ENCODE measurements around the gene CLSTN1. TPM values are rescaled to one million over a fixed set of nuclear protein-coding genes. Genes with fewer than 3 reads are reported as not detected.
A peak's percentile ranks its signal among the peaks of the same experiment; 100 is the strongest.

The CLSTN1 gene
- total RNA-seq, 1 donor from 2014 or later, result 121 TPM

- no peak for ATAC-seq
- DNase-seq (ENCODE audit: low spot score), result no peak
- intact Hi-C loops (cut with DNase I), result no loop called here
These were observed 29.5 kb upstream of the CLSTN1 start for GRCh38 chr1:9853249-9853595.

GRCh38 chr1:9852410-9853248 lies 28.9 kb upstream of the CLSTN1 start:
- ATAC-seq (no peak), DNase-seq (ENCODE audit: low spot score) (no peak)

GRCh38 chr1:9852004-9852403 lies 28.2 kb upstream of the CLSTN1 start:
- no peak for DNase-seq (ENCODE audit: low spot score)
- ATAC-seq, result no peak
- intact Hi-C loops (cut with DNase I), result no loop called here

More at GRCh38 chr1:9852410-9853248, 28.9 kb upstream of the CLSTN1 start:
- intact Hi-C loops (cut with DNase I), result no loop called here

- ATAC-seq (no peak), DNase-seq (ENCODE audit: low spot score) (no peak)
- intact Hi-C loops (cut with DNase I), result no loop called here
These were observed 26.8 kb upstream of the CLSTN1 start for GRCh38 chr1:9850442-9851162.

GRCh38 chr1:9849691-9850441 lies 26.1 kb upstream of the CLSTN1 start:
- intact Hi-C loops (cut with DNase I), result no loop called here
- ATAC-seq, result no peak

GRCh38 chr1:9848022-9848421 lies 24.3 kb upstream of the CLSTN1 start:
- intact Hi-C loops (cut with DNase I), result no loop called here
- DNase-seq (ENCODE audit: low spot score) (no peak), ATAC-seq (peak; percentile 53)

More at GRCh38 chr1:9849691-9850441, 26.1 kb upstream of the CLSTN1 start:
- DNase-seq (ENCODE audit: low spot score), result no peak

GRCh38 chr1:9847269-9847668 lies 23.5 kb upstream of the CLSTN1 start:
- DNase-seq (ENCODE audit: low spot score) (no peak), ATAC-seq (no peak)
- intact Hi-C loops (cut with DNase I), result no loop called here

DNA sequence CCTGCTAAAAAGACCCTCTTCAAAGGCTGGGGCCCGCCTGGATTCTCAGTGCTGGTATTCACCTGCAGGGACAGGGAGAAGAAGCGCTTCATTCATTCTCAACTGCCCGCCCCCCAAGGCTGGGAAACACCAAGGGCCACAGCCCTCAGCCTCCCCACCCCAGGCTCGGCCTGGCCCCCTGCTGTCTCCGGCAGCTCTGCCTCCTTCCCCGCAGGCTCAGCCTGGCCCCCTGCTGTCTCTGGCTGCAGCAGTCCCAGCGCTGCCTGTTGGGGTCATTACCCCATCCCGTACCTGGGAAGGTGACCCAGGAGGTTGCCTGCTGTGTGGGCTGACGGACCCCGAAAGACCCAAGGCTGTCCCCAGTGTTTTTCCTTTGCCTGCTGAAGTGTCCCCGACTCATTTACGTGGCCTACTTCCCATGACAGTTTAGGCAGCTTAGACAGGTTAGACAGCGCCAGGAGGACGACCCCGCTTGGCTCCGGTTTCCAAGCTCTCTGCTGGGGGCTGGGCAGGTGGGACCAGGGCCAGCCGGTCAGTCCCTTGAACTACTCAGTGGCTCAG lies 22.9 kb upstream of the CLSTN1 start:
- ATAC-seq (no peak), DNase-seq (ENCODE audit: low spot score) (no peak)
- intact Hi-C loops (cut with DNase I), result no loop called here

DNA sequence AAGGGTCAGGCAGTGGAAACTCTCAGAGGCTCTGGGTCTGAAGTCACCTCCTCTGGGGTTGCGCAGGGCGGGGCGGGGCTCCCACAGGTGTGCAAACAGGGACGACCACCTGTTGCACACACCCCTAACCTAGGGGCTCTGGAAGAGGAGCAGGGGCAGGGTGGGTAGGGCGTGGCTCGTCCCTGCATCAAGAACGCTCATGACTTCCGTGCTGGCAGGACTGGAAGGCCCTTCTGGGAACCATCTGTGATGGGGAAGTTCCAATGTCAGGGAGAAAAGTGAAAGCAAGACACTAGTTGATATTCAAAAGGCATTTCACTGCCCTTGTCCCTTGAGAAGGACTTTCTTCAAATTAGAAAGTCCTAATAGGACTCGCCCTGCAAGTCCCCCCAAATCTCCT lies 22.1 kb upstream of the CLSTN1 start:
- DNase-seq (ENCODE audit: low spot score) (no peak), ATAC-seq (no peak)
- intact Hi-C loops (cut with DNase I), result no loop called here

GRCh38 chr1:9844756-9845155 lies 21.0 kb upstream of the CLSTN1 start:
- no peak for DNase-seq (ENCODE audit: low spot score)
- no peak for ATAC-seq
- intact Hi-C loops (cut with DNase I), result no loop called here

DNA sequence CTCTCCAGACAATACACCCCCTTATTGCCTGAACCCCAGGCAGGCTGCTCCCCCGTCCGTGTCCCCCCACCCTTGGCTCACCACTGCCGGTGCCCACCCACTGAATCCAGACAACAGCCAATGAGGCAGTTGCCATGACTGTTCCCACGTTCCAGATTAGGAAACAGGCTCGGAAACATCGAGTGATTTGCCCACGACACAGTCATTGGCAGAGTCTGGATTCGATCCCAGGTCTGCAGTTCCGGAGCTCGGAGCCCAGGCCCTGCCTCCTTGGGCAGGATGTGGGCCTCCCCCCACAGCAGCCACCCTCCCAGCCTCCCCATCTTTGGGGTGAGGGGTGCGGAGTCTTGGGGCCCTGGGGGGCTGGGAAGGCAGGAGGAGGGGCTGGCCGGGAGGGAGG lies 20.3 kb upstream of the CLSTN1 start:
- DNase-seq (ENCODE audit: low spot score) (no peak), ATAC-seq (peak; percentile 8)
- intact Hi-C loops (cut with DNase I), result no loop called here

DNA sequence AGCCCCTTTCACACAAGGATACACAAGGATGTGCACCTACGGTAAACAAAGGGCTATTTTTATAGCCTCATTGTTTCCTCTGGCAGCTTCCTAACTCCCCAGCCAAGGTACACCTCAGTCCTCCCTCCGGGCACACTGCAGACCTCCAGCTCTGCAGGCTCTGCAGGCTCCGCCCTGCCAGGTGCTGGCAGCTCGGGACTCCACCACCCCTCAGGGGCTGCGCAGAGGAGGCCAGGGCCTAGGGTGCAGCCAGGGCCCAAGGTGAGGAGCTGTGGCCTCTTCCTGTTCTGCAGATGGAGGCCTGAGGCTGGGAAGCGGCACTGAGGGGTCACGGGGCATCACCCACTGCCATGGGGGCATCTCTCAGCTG lies 19.8 kb upstream of the CLSTN1 start:
- intact Hi-C loops (cut with DNase I), result no loop called here
- no peak for ATAC-seq
- DNase-seq (ENCODE audit: low spot score), result no peak

DNA sequence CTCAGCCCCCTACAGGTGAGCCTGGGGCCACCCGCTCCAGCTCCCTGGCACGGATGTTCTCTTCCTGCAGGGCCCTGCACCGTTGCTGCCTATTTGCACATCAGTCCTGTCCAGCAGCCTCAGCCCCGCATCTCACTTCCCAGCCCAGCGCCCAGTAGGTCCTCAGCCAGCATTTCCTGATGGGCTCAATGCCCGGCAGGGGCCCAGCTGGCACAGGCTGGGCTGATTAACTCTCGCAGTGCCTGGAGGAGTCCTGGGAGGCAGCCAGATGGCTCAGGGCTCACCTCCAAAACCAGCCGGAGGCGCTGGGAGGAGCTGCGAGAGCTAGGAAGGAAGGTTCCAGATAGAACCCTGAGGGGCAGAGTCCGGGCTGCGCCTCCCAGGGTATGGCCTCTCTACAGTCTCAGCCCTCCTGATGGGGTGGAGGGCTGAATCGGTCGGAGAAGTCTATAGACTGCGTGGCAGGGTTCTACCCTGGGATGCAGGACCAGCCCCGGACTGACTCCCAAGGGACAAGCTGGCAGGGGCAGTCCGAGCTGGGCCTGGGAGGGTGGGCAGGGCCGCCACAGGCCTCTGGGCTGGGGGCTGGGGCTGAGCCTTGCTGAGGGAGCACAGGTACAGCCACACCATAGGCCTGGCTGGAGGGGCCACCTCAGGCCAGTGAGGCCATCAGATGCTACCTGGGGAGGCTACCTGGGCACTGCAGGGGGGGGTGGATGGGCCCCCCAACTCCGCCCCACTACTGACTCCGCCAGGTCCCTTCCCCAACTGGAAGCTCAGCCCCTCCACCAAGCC lies 19.2 kb upstream of the CLSTN1 start:
- peak; percentile 9 for ATAC-seq
- no peak for DNase-seq (ENCODE audit: low spot score)
- intact Hi-C loops (cut with DNase I), result no loop called here

DNA sequence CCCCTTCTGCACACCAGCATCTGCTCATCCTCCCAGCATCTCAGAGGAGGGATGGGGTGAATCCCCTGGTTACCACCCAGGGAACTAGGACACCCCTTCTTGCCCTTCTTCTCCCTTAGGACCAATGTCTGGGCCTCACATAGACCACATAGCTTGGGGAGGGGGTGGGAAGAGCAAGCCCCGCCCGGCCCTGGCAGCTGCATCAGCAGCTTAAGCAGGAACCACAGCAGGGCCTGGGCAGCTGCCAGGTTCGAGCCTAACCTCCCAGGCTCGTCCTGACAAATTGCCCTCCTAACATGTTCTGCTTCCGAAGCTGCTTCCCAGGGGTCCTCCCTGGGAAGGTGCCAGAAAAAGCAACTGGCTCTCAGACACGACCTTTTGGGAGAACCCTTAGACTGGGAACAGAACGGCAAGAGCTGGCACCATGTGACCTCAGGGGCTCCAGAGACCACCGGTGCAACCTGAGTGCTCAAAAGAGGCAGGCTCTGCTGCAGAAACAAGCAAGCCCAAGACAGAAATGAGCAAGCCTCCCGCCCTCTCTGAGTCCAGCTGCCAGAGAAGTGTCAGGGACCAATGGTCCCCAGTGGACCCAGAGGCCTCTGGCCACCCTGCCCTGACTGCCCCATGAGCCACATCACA lies 18.4 kb upstream of the CLSTN1 start:
- intact Hi-C loops (cut with DNase I), result no loop called here
- ATAC-seq (no peak), DNase-seq (ENCODE audit: low spot score) (no peak)

GRCh38 chr1:9841460-9841859 lies 17.7 kb upstream of the CLSTN1 start:
- no peak for DNase-seq (ENCODE audit: low spot score)
- ATAC-seq, result no peak
- intact Hi-C loops (cut with DNase I), result no loop called here

GRCh38 chr1:9840176-9840575 lies 16.4 kb upstream of the CLSTN1 start:
- DNase-seq (ENCODE audit: low spot score) (no peak), ATAC-seq (no peak)
- intact Hi-C loops (cut with DNase I), result no loop called here

DNA sequence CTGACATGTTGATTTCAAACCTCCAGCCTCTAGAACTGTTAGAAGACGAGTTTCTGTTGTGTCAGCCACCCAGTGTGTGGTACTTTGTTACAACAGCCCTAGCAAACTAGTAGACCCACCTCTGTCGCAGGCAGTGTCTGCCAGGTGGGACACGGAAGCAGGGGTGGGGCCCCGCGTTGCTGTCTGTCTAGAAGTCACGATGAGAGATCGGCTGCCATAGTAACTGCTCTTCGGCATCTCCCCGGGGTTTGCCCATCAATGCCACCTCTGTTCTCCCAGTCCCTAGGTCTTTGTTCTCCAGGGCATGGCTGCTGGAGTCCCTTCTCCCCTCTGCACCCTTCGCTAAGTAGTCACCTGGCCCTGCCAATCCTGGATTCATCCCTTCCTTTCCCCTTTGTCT lies 15.2 kb upstream of the CLSTN1 start:
- DNase-seq (ENCODE audit: low spot score) (peak; percentile 42), ATAC-seq (no peak)
- intact Hi-C loops (cut with DNase I), result no loop called here

DNA sequence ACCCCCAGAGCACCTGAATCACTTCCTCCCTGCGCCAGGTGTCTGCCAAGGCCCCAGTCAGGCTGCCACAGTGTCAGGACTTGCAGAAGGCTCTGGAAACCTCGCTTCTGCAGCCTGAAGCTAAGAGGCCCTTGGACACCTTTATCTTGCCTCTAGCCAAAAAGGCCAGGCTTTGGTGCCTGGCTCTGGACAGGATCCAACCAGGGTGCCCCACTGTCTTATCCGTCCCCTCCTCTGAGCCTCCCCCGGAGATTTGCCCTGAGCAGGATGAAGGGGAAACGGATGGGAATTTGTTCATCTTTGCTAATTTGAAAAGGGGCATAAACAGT lies 12.8 kb upstream of the CLSTN1 start:
- intact Hi-C loops (cut with DNase I), result no loop called here
- ATAC-seq (no peak), DNase-seq (ENCODE audit: low spot score) (no peak)
